SK-N-SH (cell line): ENCODE data around the gene FOXO1.

ENCODE experiments used
- FOXM1 ChIP-seq: IDR thresholded peaks from 2 replicates; pipeline ENCODE4 v1.4.0; 2012; ENCODE audit warnings: low read depth, mild to moderate bottlenecking
- GABPA ChIP-seq: IDR thresholded peaks from 2 replicates; pipeline ENCODE4 v1.4.0; 2012; ENCODE audit warnings: low read depth, mild to moderate bottlenecking
- MAX ChIP-seq: IDR thresholded peaks from 2 replicates; pipeline ENCODE4 v1.4.0; 2012; ENCODE audit warnings: low read depth
- MXI1 ChIP-seq: IDR thresholded peaks from 2 replicates; pipeline ENCODE4 v1.6.1; 2012; ENCODE audit warnings: mild to moderate bottlenecking, low read depth, low read length, improper control_type of control experiment
- NFIC ChIP-seq: IDR thresholded peaks from 2 replicates; pipeline ENCODE4 v1.4.0; 2012; ENCODE audit warnings: borderline replicate concordance
- POLR2AphosphoS5 ChIP-seq: IDR thresholded peaks from 2 replicates; pipeline ENCODE4 v1.6.1; 2012; ENCODE audit warnings: low read depth, low read length
- RCOR1 ChIP-seq: fragments of 150-350 bp; IDR thresholded peaks from 2 replicates; pipeline ENCODE4 v1.6.1; 2017; ENCODE audit warnings: antibody characterized with exemption, low read length
- REST ChIP-seq: IDR thresholded peaks from 2 replicates; pipeline ENCODE4 v1.6.1; 2012; ENCODE audit warnings: mild to moderate bottlenecking, low read depth, low read length, moderate library complexity
- SMC3 ChIP-seq: IDR thresholded peaks from 2 replicates; pipeline ENCODE4 v1.6.1; 2012; ENCODE audit warnings: low read depth, low read length, improper control_type of control experiment
- TEAD4 ChIP-seq: IDR thresholded peaks from 2 replicates; pipeline ENCODE4 v1.4.0; 2012; ENCODE audit warnings: mild to moderate bottlenecking, borderline replicate concordance; ENCODE audit not compliant: insufficient read depth
- TF ChIP-seq, protein P1 (sequence below): fragments of 200-600 bp; sonication (generic); IDR thresholded peaks from 2 replicates; pipeline ENCODE4 v1.6.1; 2017; ENCODE audit warnings: antibody characterized with exemption, mild to moderate bottlenecking, moderate library complexity
- TF ChIP-seq, protein P2 (sequence below): fragments of 150-350 bp; IDR thresholded peaks from 2 replicates; pipeline ENCODE4 v1.6.1; 2016; ENCODE audit warnings: mild to moderate bottlenecking, low read depth, low read length

GRCh38 chr13:40648841-40649240 lies 17.6 kb downstream of the FOXO1 start:
- TF ChIP-seq MAX (no peak), RCOR1 (no peak), REST (no peak), MXI1 (no peak), TEAD4 (no peak), POLR2AphosphoS5 (no peak), GABPA (no peak), SMC3 (no peak), FOXM1 (no peak), NFIC (no peak)
- TF ChIP-seq, protein P1, sequence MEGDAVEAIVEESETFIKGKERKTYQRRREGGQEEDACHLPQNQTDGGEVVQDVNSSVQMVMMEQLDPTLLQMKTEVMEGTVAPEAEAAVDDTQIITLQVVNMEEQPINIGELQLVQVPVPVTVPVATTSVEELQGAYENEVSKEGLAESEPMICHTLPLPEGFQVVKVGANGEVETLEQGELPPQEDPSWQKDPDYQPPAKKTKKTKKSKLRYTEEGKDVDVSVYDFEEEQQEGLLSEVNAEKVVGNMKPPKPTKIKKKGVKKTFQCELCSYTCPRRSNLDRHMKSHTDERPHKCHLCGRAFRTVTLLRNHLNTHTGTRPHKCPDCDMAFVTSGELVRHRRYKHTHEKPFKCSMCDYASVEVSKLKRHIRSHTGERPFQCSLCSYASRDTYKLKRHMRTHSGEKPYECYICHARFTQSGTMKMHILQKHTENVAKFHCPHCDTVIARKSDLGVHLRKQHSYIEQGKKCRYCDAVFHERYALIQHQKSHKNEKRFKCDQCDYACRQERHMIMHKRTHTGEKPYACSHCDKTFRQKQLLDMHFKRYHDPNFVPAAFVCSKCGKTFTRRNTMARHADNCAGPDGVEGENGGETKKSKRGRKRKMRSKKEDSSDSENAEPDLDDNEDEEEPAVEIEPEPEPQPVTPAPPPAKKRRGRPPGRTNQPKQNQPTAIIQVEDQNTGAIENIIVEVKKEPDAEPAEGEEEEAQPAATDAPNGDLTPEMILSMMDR: no peak
- TF ChIP-seq, protein P2, sequence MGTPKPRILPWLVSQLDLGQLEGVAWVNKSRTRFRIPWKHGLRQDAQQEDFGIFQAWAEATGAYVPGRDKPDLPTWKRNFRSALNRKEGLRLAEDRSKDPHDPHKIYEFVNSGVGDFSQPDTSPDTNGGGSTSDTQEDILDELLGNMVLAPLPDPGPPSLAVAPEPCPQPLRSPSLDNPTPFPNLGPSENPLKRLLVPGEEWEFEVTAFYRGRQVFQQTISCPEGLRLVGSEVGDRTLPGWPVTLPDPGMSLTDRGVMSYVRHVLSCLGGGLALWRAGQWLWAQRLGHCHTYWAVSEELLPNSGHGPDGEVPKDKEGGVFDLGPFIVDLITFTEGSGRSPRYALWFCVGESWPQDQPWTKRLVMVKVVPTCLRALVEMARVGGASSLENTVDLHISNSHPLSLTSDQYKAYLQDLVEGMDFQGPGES: no peak
